ENCODE results near the gene FKBP8.

GRCh38 chr19:18519962-18520847 lies 23.2 kb downstream of the FKBP8 start:
- TF ChIP-seq CTCF (IDR thresholded peaks at IDR 0.05): no peak
- TF ChIP-seq POLR2A (IDR thresholded peaks at IDR 0.05): no peak

Measured in lower leg skin (tissue), 3 donors.